IMR-90 (cell line): ENCODE measurements around the gene HAS3.

ENCODE experiments used
- BHLHE40 ChIP-seq: fragments of 150-350 bp; IDR thresholded peaks from 2 replicates; pipeline ENCODE4 v1.6.1; 2016; ENCODE audit warnings: mild to moderate bottlenecking, low read depth, low read length
- CEBPB ChIP-seq: IDR thresholded peaks from 2 replicates; pipeline ENCODE4 v1.6.1; 2012; ENCODE audit warnings: low read depth, low read length, improper control_type of control experiment
- CHD1 ChIP-seq: IDR thresholded peaks from 2 replicates; pipeline ENCODE4 v1.6.1; 2012; ENCODE audit warnings: low read depth, low read length, improper control_type of control experiment
- CTCF ChIP-seq: conservative IDR thresholded peaks from 2 replicates; pipeline ENCODE4 v1.5.1; 2012; ENCODE audit warnings: mild to moderate bottlenecking, low read depth, low read length, improper control_type of control experiment
- ELK1 ChIP-seq: fragments of 150-350 bp; IDR thresholded peaks from 2 replicates; pipeline ENCODE4 v1.6.1; 2016; ENCODE audit warnings: low read depth, mild to moderate bottlenecking, low read length, moderate library complexity, borderline replicate concordance
- FOS ChIP-seq: fragments of 150-350 bp; IDR thresholded peaks from 2 replicates; pipeline ENCODE4 v1.6.1; 2016; ENCODE audit warnings: low read depth, low read length
- MAFK ChIP-seq: IDR thresholded peaks from 2 replicates; pipeline ENCODE4 v1.6.1; 2012; ENCODE audit warnings: low read depth, low read length, improper control_type of control experiment
- MAZ ChIP-seq: IDR thresholded peaks from 2 replicates; pipeline ENCODE4 v1.6.1; 2012; ENCODE audit warnings: low read depth, mild to moderate bottlenecking, low read length, improper control_type of control experiment, moderate library complexity, borderline replicate concordance
- MXI1 ChIP-seq: IDR thresholded peaks from 2 replicates; pipeline ENCODE4 v1.6.1; 2012; ENCODE audit warnings: low read depth, mild to moderate bottlenecking, low read length, moderate library complexity, borderline replicate concordance
- POLR2A ChIP-seq: IDR thresholded peaks from 2 replicates; pipeline ENCODE4 v1.6.1; 2012; ENCODE audit warnings: mild to moderate bottlenecking, low read depth, low read length
- RAD21 ChIP-seq: IDR thresholded peaks from 2 replicates; pipeline ENCODE4 v1.6.1; 2012; ENCODE audit warnings: low read length, improper control_type of control experiment
- RCOR1 ChIP-seq: IDR thresholded peaks from 2 replicates; pipeline ENCODE4 v1.6.1; 2012; ENCODE audit warnings: mild to moderate bottlenecking, low read length, improper control_type of control experiment; ENCODE audit not compliant: insufficient replicate concordance
- RFX5 ChIP-seq: IDR thresholded peaks from 2 replicates; pipeline ENCODE4 v1.8.0; 2012; ENCODE audit warnings: low read depth, mild to moderate bottlenecking, low read length, moderate library complexity
- SMC3 ChIP-seq: fragments of 150-350 bp; IDR thresholded peaks from 2 replicates; pipeline ENCODE4 v1.6.1; 2016; ENCODE audit warnings: low read depth, mild to moderate bottlenecking, antibody characterized with exemption, low read length, moderate library complexity

GRCh38 chr16:69069504-69069903 is 35.9 kb upstream of the HAS3 start:
- TF ChIP-seq CTCF (no peak), POLR2A (no peak), MAZ (no peak), CEBPB (no peak), RAD21 (no peak), MAFK (no peak), RCOR1 (no peak), RFX5 (no peak), MXI1 (no peak), FOS (no peak), BHLHE40 (no peak), ELK1 (no peak), CHD1 (no peak), SMC3 (no peak)
